Measurements from ENCODE around the gene RBM45.

- no peak for TF ChIP-seq CTCF (IDR thresholded peaks at IDR 0.05 in 2 of 3, conservative IDR thresholded peaks at IDR 0.05 in 1 of 3; ENCODE audit: borderline replicate concordance in 1 of 3, insufficient read depth in 1 of 3, low read depth in 2 of 3, low read length in 2 of 3)
- no peak for TF ChIP-seq CEBPB (IDR thresholded peaks at IDR 0.05; ENCODE audit: low read depth)
- no peak for TF ChIP-seq POLR2A (IDR thresholded peaks at IDR 0.05; ENCODE audit: borderline replicate concordance, extremely low read depth, insufficient read depth, insufficient read length)
- no peak for TF ChIP-seq MAX (IDR thresholded peaks at IDR 0.05)
- no peak for TF ChIP-seq ATF3 (IDR thresholded peaks at IDR 0.05)
- no peak for TF ChIP-seq REST (IDR thresholded peaks at IDR 0.05; ENCODE audit: low read depth)
- TF ChIP-seq FOSL1 (IDR thresholded peaks at IDR 0.05; ENCODE audit: low read depth) = no peak
- no peak for TF ChIP-seq EZH2 (IDR thresholded peaks at IDR 0.05)
- no peak for TF ChIP-seq JUND (IDR thresholded peaks at IDR 0.05)
- TF ChIP-seq ZNF274 (IDR thresholded peaks at IDR 0.05; ENCODE audit: low read depth, low read length) = no peak
- no peak for TF ChIP-seq POLR2AphosphoS5 (IDR thresholded peaks at IDR 0.05; ENCODE audit: low read depth, low read length)
- TF ChIP-seq YY1 (IDR thresholded peaks at IDR 0.05; ENCODE audit: extremely low read depth, insufficient replicate concordance, low read depth, low read length) = no peak
- no peak for TF ChIP-seq ZBTB33 (IDR thresholded peaks at IDR 0.05; ENCODE audit: extremely low read depth, insufficient replicate concordance, low read length)
Observed at GRCh38 chr2:178072000-178072382, 40.2 kb upstream of the RBM45 start.

Data from HCT116 (cell line).